OCI-LY3 (cell line): ENCODE data around the gene LRRN2.

Experiments
- EZH2phosphoT487 ChIP-seq: fragments of 200-600 bp; shearing (Covaris generic); IDR thresholded peaks from 2 replicates; pipeline ENCODE4 v1.6.1; 2018; ENCODE audit warnings: antibody characterized with exemption, mixed run types, low read depth
- TF ChIP-seq, protein P1 (sequence below): fragments of 200-600, 300-600 bp; sonication (generic); IDR thresholded peaks from 2 replicates; pipeline ENCODE4 v1.5.1; 2014; ENCODE audit warnings: antibody characterized with exemption, low read length, low read depth

DNA sequence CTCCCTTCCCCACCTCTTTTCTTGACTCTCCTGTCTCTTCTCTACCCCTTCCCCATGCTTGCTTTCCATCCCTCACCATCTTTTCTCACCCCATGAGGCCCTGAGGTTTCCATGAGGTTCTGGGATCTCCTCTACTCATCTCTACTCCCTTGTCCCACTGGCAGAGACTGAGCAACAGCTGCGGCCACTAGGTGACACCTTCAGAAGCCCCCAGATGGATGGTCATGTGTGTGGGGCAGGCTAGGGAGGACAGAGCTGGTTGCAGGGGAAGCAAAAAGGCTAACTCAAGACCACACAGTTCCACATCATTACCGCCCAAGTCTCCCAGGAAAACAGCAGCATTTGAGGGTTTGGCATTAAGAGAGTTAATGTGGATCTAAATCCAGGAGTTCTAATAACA is 45.0 kb downstream of the LRRN2 start:
- TF ChIP-seq, protein P1, sequence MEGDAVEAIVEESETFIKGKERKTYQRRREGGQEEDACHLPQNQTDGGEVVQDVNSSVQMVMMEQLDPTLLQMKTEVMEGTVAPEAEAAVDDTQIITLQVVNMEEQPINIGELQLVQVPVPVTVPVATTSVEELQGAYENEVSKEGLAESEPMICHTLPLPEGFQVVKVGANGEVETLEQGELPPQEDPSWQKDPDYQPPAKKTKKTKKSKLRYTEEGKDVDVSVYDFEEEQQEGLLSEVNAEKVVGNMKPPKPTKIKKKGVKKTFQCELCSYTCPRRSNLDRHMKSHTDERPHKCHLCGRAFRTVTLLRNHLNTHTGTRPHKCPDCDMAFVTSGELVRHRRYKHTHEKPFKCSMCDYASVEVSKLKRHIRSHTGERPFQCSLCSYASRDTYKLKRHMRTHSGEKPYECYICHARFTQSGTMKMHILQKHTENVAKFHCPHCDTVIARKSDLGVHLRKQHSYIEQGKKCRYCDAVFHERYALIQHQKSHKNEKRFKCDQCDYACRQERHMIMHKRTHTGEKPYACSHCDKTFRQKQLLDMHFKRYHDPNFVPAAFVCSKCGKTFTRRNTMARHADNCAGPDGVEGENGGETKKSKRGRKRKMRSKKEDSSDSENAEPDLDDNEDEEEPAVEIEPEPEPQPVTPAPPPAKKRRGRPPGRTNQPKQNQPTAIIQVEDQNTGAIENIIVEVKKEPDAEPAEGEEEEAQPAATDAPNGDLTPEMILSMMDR, result no peak
- no peak for TF ChIP-seq EZH2phosphoT487
